Measurements from ENCODE around the gene TIMM10B. TPM values are rescaled to one million over a fixed set of nuclear protein-coding genes. Genes with fewer than 3 reads are reported as not detected.

Gene TIMM10B
- total and polyA plus RNA-seq, 2 of the 13 experiments (the other 11 are each of a cell fraction or from before 2014, with no cell fraction given), result 34.9 to 39.5 TPM

GRCh38 chr11:6481012-6481923, at the start of gene TIMM10B, which contains the start of gene ARFIP2 (continued):
- TF ChIP-seq, protein P1, sequence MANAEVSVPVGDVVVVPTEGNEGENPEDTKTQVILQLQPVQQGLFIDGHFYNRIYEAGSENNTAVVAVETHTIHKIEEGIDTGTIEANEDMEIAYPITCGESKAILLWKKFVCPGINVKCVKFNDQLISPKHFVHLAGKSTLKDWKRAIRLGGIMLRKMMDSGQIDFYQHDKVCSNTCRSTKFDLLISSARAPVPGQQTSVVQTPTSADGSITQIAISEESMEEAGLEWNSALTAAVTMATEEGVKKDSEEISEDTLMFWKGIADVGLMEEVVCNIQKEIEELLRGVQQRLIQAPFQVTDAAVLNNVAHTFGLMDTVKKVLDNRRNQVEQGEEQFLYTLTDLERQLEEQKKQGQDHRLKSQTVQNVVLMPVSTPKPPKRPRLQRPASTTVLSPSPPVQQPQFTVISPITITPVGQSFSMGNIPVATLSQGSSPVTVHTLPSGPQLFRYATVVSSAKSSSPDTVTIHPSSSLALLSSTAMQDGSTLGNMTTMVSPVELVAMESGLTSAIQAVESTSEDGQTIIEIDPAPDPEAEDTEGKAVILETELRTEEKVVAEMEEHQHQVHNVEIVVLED (CRISPR knock-in tag; IDR thresholded peaks at IDR 0.05; ENCODE audit: borderline replicate concordance), result peak; percentile 93
- no peak for TF ChIP-seq ZNF180 (CRISPR knock-in tag; IDR thresholded peaks at IDR 0.05; ENCODE audit: borderline replicate concordance, low read depth)
- no peak for TF ChIP-seq SMARCE1 (IDR thresholded peaks at IDR 0.05; ENCODE audit: borderline replicate concordance)
- TF ChIP-seq MXD3 (CRISPR knock-in tag; IDR thresholded peaks at IDR 0.05), result no peak; the same call in 1 of the 2 replicates
- TF ChIP-seq ZMYM2 (CRISPR knock-in tag; IDR thresholded peaks at IDR 0.05), result no peak
- no peak for TF ChIP-seq ZNF234 (CRISPR knock-in tag; conservative IDR thresholded peaks at IDR 0.05)
- TF ChIP-seq FOXP1 (IDR thresholded peaks at IDR 0.05), result no peak
- TF ChIP-seq FOXP1 (CRISPR knock-in tag; IDR thresholded peaks at IDR 0.05), result no peak
- no peak for TF ChIP-seq ZNF382 (CRISPR knock-in tag; IDR thresholded peaks at IDR 0.05; ENCODE audit: borderline replicate concordance)
- TF ChIP-seq E2F1 (CRISPR knock-in tag; IDR thresholded peaks at IDR 0.05), result 0 out of 2 replicates have a peak, but pooled peaks have one; percentile 23
- TF ChIP-seq KDM5A (IDR thresholded peaks at IDR 0.05; ENCODE audit: borderline replicate concordance, low read length), result peak; percentile 82
- TF ChIP-seq MAFK (conservative IDR thresholded peaks at IDR 0.05 in 1 of 2, IDR thresholded peaks at IDR 0.05 in 1 of 2; ENCODE audit: low read length in 2 of 2), result no peak
- 0 out of 2 replicates have a peak, but pooled peaks have one; percentile 56 for TF ChIP-seq ZNF615 (CRISPR knock-in tag; IDR thresholded peaks at IDR 0.05; ENCODE audit: borderline replicate concordance)
- TF ChIP-seq ASH2L (IDR thresholded peaks at IDR 0.05; ENCODE audit: insufficient read length, low read depth, low read length), result peak; percentile 75
- TF ChIP-seq ZNF225 (CRISPR knock-in tag; IDR thresholded peaks at IDR 0.05), result 0 out of 2 replicates have a peak, but pooled peaks have one; percentile 56
- TF ChIP-seq, protein P2, sequence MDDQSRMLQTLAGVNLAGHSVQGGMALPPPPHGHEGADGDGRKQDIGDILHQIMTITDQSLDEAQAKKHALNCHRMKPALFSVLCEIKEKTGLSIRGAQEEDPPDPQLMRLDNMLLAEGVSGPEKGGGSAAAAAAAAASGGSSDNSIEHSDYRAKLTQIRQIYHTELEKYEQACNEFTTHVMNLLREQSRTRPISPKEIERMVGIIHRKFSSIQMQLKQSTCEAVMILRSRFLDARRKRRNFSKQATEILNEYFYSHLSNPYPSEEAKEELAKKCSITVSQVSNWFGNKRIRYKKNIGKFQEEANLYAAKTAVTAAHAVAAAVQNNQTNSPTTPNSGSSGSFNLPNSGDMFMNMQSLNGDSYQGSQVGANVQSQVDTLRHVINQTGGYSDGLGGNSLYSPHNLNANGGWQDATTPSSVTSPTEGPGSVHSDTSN (CRISPR knock-in tag; IDR thresholded peaks at IDR 0.05; ENCODE audit: borderline replicate concordance), result no peak
- no peak for TF ChIP-seq MTA3 (CRISPR knock-in tag; IDR thresholded peaks at IDR 0.05)
- no peak for TF ChIP-seq CERS6 (CRISPR knock-in tag; IDR thresholded peaks at IDR 0.05)
- TF ChIP-seq KDM3A (CRISPR knock-in tag; IDR thresholded peaks at IDR 0.05; ENCODE audit: low read depth), result peak; percentile 74
- peak; percentile 61; the same call in 1 of the 2 replicates for TF ChIP-seq GPN1 (CRISPR knock-in tag; IDR thresholded peaks at IDR 0.05; ENCODE audit: borderline replicate concordance)
- peak; percentile 79 for TF ChIP-seq IKZF5 (CRISPR knock-in tag; IDR thresholded peaks at IDR 0.05)
- TF ChIP-seq NFYC (CRISPR knock-in tag; IDR thresholded peaks at IDR 0.05), result peak; percentile 58
- TF ChIP-seq ZNF598 (CRISPR knock-in tag; IDR thresholded peaks at IDR 0.05; ENCODE audit: borderline replicate concordance), result peak; percentile 77
